ENCODE results near the gene RERE. TPM values are rescaled to one million over a fixed set of nuclear protein-coding genes. Genes with fewer than 3 reads are reported as not detected.
A peak's percentile ranks its signal among the peaks of the same experiment; 100 is the strongest.

RERE gene
- total RNA-seq, 1 donor from 2014 or later: 141 TPM

DNA sequence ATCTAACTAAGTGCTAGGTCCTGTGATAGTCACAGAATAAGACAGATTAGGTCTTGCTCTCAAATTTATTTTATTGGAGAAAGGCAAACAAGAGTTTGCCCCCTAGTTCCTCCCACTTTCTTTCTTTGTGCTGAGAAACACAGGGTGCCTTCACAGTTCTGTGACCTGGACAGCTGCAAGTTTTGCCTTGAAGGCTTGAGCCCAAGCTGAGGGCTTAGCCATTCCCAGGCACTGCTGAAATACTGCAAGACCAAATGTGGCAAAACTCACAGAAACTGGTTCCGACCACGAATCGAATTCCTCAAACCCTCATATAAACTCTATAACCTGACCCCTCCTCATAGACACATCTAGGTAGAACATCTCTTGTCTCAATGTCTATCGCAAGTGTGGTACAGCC is 227.9 kb downstream of the RERE start:
- no peak for DNase-seq (ENCODE audit: extremely low read depth, low read depth, low spot score)

GRCh38 chr1:8587784-8588183 is 229.7 kb downstream of the RERE start:
- DNase-seq (ENCODE audit: extremely low read depth, low read depth, low spot score): no peak

DNA sequence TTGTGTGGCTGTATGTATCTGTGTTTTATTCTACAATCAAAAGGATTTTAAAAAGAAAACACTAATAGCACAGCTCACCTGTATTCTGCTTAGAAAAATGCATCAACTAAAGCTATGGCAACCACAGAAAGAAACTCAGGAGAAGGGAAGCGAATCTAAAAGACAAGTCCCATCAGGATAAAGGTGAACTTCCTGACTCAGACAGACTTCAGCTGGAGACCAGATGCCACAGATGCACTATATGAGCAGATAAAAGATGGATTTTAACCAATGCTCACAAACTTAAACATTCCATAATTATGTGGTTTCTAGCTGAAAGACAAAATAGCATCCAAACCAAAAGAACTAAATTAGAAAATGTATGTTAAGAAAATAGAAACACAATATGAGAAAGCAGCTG is 231.0 kb downstream of the RERE start:
- DNase-seq (ENCODE audit: extremely low read depth, low read depth, low spot score): no peak

GRCh38 chr1:8584316-8584715 is 233.1 kb downstream of the RERE start:
- DNase-seq (ENCODE audit: extremely low read depth, low read depth, low spot score): no peak

DNA sequence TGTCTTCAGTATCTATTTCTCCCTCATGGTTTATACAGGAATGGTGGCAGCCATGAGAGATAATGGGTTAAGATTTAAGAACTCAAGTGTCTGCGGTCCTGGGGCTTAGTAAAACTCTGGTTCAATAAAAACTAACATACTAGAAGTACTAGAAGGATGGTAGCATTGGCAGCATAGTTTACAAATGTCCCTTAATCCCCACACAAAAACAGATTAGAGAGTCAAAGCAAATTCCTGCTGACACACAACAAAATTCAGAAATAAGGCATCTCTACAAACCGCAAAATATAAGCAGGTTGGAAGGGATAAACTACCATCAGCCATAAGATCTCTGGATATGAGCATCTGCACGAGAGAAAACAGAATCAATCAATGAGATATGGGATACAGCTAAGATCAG is 234.4 kb downstream of the RERE start:
- no peak for DNase-seq (ENCODE audit: extremely low read depth, low read depth, low spot score)

GRCh38 chr1:8580566-8580965 is 236.9 kb downstream of the RERE start:
- no peak for DNase-seq (ENCODE audit: extremely low read depth, low read depth, low spot score)

- no peak for DNase-seq (ENCODE audit: extremely low read depth, low read depth, low spot score)
Measured at GRCh38 chr1:8578936-8579335, 238.5 kb downstream of the RERE start.

GRCh38 chr1:8578132-8578877 is 239.1 kb downstream of the RERE start:
- DNase-seq (ENCODE audit: extremely low read depth, low read depth, low spot score): no peak

DNA sequence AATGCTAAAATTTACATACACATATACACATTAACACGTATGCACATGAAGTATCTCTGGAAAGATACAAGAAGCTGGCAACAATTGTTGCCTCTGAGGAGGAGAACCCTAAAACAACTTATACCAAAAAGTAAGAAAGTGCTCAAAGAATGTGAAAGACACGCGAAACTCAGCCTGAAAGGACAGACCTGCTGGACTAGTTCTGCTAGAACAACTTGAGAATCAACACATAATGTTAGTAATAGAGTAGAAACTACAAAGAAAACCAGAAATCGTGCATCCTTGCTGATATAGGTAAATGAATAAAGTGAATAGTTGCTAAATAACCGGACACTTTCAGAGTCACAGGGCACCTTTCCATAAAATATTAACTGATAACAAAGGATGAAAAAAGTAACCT is 242.5 kb downstream of the RERE start:
- no peak for DNase-seq (ENCODE audit: extremely low read depth, low read depth, low spot score)

- DNase-seq (ENCODE audit: extremely low read depth, low read depth, low spot score): no peak
Measured at GRCh38 chr1:8572106-8572505, 245.3 kb downstream of the RERE start.

DNA sequence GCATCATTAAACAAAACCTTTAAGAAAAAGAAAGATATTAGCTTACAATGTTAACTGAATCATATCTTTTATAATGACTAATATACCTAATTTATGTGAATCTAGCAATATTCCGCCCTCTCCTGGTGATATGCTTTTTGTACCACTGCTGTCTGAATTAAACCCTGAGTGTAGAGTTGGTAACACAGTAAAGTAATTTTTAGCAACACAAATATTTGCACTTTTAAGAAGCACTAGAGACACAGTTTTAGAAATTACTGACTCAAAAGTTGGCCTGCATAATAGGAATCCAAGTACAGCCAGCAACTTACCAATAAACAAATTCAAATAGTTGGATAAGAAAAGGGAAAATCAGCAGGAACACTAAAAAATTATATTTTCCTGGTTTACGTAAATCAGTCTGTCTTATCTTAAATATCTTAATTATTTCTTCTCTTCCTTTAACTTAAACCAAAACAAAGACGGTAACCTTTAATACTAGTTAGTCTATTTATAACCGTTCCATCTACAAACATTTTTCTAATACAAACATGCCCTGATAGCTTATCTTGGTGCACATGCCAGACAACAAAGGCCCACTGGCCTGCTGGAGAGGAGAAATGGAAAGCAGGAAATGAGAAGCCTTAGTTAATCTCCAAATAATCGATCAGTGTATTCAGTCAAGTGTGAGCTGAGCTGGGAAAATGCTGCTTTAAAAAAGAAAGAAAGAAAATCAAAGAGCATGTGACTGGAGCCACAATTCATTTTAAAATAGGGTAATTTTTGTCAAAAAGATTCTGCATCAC is 246.0 kb downstream of the RERE start:
- peak; percentile 47 for DNase-seq (ENCODE audit: extremely low read depth, low read depth, low spot score)

DNA sequence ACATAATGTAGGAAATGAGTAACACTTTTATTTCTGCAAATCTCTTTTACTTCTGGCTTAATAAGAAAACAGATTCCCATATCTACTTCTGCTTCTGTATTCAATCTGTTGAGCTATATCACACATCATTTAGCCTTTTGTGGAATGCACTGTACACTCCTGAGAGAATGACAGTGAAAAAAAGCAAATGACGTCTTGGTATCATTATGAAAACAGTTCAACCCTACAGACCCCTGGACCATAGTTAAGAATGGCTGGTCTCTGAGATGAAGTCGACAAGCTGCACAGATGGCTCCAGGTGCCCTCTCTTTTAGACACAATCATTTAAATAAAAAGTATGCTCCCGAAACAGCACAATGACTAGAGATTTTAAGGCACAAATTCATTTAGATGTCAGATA is 247.0 kb downstream of the RERE start:
- no peak for DNase-seq (ENCODE audit: extremely low read depth, low read depth, low spot score)

- DNase-seq (ENCODE audit: extremely low read depth, low read depth, low spot score): no peak
Measured at GRCh38 chr1:8569242-8569641, 248.2 kb downstream of the RERE start.

DNA sequence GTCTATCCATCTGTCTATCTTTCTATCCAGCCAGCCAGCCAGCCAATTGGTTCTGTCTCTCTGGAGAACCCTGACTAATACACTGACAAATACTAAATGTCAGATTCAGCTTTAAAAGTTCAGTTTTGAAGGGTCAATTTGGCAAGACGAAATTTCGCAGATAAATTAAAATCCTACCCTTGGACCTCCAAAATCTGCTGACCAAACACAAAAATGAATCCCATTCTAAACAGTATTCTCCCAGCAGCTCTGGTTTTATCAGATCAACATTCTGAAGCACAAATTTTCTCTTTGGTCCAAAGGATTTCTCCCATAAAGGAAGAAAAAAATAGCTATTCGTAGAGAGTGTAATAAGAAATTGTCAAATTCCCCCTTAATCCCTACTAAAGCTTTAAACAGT is 248.6 kb downstream of the RERE start:
- no peak for DNase-seq (ENCODE audit: extremely low read depth, low read depth, low spot score)

DNA sequence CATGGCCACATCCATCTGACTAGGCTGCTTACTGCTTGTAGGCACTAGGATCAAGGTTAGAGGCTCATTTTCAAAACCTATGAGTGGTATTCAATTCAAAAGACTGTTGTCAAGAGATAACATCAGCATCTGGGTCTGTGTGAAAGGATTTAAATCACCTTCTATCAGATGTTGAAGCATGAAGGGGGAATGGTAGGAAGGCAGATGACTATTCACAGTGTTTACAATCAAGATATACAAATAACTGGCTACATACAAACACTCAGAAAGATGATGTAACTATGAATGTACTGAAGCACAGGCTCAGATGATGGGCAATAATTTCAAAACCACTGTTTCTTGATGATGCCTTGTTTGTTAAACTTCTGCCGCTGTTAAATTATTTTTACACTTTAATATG is 250.3 kb downstream of the RERE start:
- no peak for DNase-seq (ENCODE audit: extremely low read depth, low read depth, low spot score)

GRCh38 chr1:8565802-8566201 is 251.6 kb downstream of the RERE start:
- no peak for DNase-seq (ENCODE audit: extremely low read depth, low read depth, low spot score)

DNA sequence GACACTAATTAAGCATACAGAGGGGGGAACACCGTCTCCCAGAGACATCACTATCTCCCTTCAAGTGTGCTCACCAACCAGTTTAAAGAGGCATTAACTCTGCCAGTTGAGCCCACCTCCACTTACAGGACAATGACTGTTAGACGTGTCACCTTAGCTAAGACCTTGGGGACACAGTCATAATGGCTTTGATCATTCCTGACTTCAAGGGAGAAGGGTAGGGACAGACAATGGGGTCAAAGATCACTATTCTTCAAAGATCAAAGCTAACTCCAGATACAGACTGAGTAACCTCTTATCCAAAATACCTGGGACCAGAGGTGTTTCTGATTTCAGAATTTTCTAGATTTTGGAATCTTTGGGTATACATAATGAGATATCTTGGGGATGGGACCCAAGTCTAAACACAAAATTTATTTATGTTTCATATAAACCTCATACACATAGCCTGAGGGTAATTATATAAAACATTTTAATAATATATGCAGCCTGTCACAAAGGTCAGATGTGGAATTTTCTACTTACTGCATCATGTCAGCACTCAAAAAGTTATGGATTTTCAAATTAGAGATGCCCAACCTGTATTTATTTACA is 253.4 kb downstream of the RERE start:
- no peak for DNase-seq (ENCODE audit: extremely low read depth, low read depth, low spot score)

GRCh38 chr1:8562881-8563865 is 254.3 kb downstream of the RERE start:
- DNase-seq (ENCODE audit: extremely low read depth, low read depth, low spot score): no peak

DNA sequence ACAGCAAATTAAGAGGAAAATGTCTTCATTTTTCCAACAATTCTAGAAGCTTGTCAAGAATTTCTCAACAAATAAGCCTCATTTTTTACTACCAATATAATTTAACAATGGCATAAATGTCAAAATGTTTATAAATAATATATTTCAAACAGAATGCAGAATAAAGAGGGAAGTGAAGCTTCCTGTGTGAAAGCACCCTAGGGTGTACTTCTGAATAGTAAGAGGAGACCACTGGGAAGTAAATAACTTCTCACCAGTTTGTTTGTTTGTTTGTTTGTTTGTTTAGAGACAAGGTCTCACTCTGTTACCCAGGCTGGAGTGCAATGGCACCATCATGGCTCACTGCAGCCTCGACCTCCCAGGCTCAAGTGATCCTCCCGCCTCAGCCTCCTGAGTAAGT is 255.2 kb downstream of the RERE start:
- DNase-seq (ENCODE audit: extremely low read depth, low read depth, low spot score): no peak

- no peak for DNase-seq (ENCODE audit: extremely low read depth, low read depth, low spot score)
Measured at GRCh38 chr1:8560611-8561544, 256.6 kb downstream of the RERE start.
